T-cell (primary cell): ENCODE data around the gene TNRC6B. TPM values are rescaled to one million over a fixed set of nuclear protein-coding genes. Genes with fewer than 3 reads are reported as not detected.

Experiments
- ATAC-seq, 4 experiments: fragments of 200-7000 bp in 3 of 4; fragments of 150-1000 bp in 1 of 4; cut with Tn5 transposase; replicated peaks in 1 of 4; 1 replicate in 3 of 4; 2 replicates in 1 of 4; pipeline ENCODE4 v1.10.0; 2021; ENCODE audit warnings: moderate library complexity in 3 of 4, mild to moderate bottlenecking in 2 of 4, moderate number of reproducible peaks in 1 of 4
- CTCF ChIA-PET, 2 donors: fragments of 300-600 bp; sonication (Branson Sonifier 250); formaldehyde crosslinking; loops; one replicate each; lab custom pipeline; 2022; ENCODE audit warnings: antibody characterized with exemption in 2 of 2; lab: Charles Lee
- POLR2A ChIA-PET, 2 donors: fragments of 300-600 bp; sonication (Branson Sonifier 250); formaldehyde crosslinking; loops; one replicate each; lab custom pipeline; 2022; ENCODE audit warnings: antibody characterized with exemption in 2 of 2; lab: Charles Lee
- DNase-seq, 35 experiments: peaks; one replicate each; pipeline versions ENCODE4 v3.0.0 to v3.0.0-alpha.2; 2013 to 2023
- H3K27ac ChIP-seq: one replicate; pipeline ENCODE4 v1.5.1; 2013; ENCODE audit warnings: low read length
- H3K27me3 ChIP-seq, 2 experiments: replicated peaks in 1 of 2; 1 replicate in 1 of 2; 2 replicates in 1 of 2; pipeline versions ENCODE4 v1.6.1 to v1.7.0; 2013; ENCODE audit warnings: low read length in 1 of 2, mixed read lengths in 1 of 2; ENCODE audit not compliant: control insufficient read depth in 2 of 2, insufficient read depth in 2 of 2; ENCODE audit errors: extremely low read depth in 1 of 2
- H3K36me3 ChIP-seq, 2 donors: 1 replicate in 1 of 2; 2 replicates in 1 of 2; pipeline versions ENCODE4 v1.6.1 to v1.7.0; 2013; ENCODE audit warnings: low read length in 1 of 2; ENCODE audit not compliant: control insufficient read depth in 2 of 2, insufficient read depth in 1 of 2; ENCODE audit errors: extremely low read depth in 1 of 2
- H3K4me1 ChIP-seq, 2 experiments: 1 replicate in 1 of 2; 2 replicates in 1 of 2; pipeline versions ENCODE4 v1.6.1 to v1.7.0; 2013; ENCODE audit warnings: low read length in 2 of 2, mixed read lengths in 1 of 2; ENCODE audit not compliant: insufficient read depth in 2 of 2, control insufficient read depth in 1 of 2; ENCODE audit errors: extremely low read depth in 1 of 2
- H3K4me3 ChIP-seq, 2 donors: 1 replicate in 1 of 2; 2 replicates in 1 of 2; pipeline versions ENCODE4 v1.5.1 to v1.7.0; 2013; ENCODE audit warnings: mild to moderate bottlenecking in 2 of 2, low read length in 1 of 2, moderate library complexity in 1 of 2; ENCODE audit not compliant: control insufficient read depth in 1 of 2; ENCODE audit errors: extremely low read depth in 1 of 2
- H3K9me3 ChIP-seq: 2 replicates; pipeline ENCODE4 v1.7.0; 2013
- H3K27ac Mint-ChIP-seq, 2 donors: one replicate each; pipeline ENCODE4 v1.8.0; 2020 to 2021; ENCODE audit warnings: mild to moderate bottlenecking in 2 of 2, mixed read lengths in 2 of 2
- H3K27me3 Mint-ChIP-seq, 2 donors: one replicate each; pipeline ENCODE4 v1.8.0; 2021 to 2022; ENCODE audit warnings: mixed read lengths in 2 of 2
- H3K36me3 Mint-ChIP-seq: one replicate; pipeline ENCODE4 v1.8.0; 2021; ENCODE audit warnings: mixed read lengths
- H3K4me1 Mint-ChIP-seq, 3 donors: one replicate each; pipeline ENCODE4 v1.8.0; 2020 to 2022; ENCODE audit warnings: mixed read lengths in 3 of 3, mild to moderate bottlenecking in 1 of 3
- H3K4me3 Mint-ChIP-seq, 3 donors: one replicate each; pipeline ENCODE4 v1.8.0; 2020 to 2022; ENCODE audit warnings: mild to moderate bottlenecking in 3 of 3, mixed read lengths in 3 of 3, moderate library complexity in 3 of 3
- H3K9me3 Mint-ChIP-seq, 3 donors: one replicate each; pipeline ENCODE4 v1.8.0; 2020 to 2022; ENCODE audit warnings: mixed read lengths in 3 of 3
- WGBS: methylation state at CpG from one replicate; pipeline ENCODE4 v1.1.5; 2013; ENCODE audit warnings: missing lambda C conversion rate; ENCODE audit not compliant: insufficient coverage; 5-methylcytosine and 5-hydroxymethylcytosine counted together
- total RNA-seq, 35 experiments: library from RNA in 6 of 35; stranded (reverse) in 6 of 35; fragments of 120-200 nt in 1 of 35; gene quantifications; one replicate each; pipeline versions ENCODE4 v1.2.1 to v1.2.4 and lab custom pipeline; 2013 to 2026

Gene TNRC6B
- total RNA-seq, 5 donors from 2014 or later (not counting 1 experiment from before 2014, with no cell fraction given), result 122 to 173 (median 143) TPM

GRCh38 chr22:40294696-40295095 lies 117.0 kb downstream of the TNRC6B start:
- Mint-ChIP-seq H3K4me1 (peaks cover 46 to 57% (median 47%) of the 10 kb centered on the region in 3 donors), H3K36me3 (peaks cover 40% of the 10 kb centered on the region), H3K4me3 (peak overlapping the region in 1 of 3 donors; percentile 4), H3K27me3 (no peaks in the 10 kb centered on the region), H3K9me3 (no peaks in the 10 kb centered on the region), H3K27ac (peak overlapping the region; percentile 44 to 58)
- Histone ChIP-seq H3K9me3 (no peaks in the 10 kb centered on the region), H3K4me1 (peaks cover 23 to 25% of the 10 kb centered on the region in 2 experiments), H3K27me3 (no peaks in the 10 kb centered on the region), H3K4me3 (no peak overlapping the region), H3K27ac (no peak overlapping the region), H3K36me3 (peaks cover 8 to 43% of the 10 kb centered on the region in 2 donors)
- no peak for DNase-seq
- WGBS, result 100% methylated on average over 2 of the region's 3 CpGs
- ChIA-PET POLR2A (interaction anchor here (0.5 to 0.6 kb wide), 2 partner anchors 25 to 47 kb away, joined by 3 to 4 read pairs; no protein-coding TSS in a partner anchor), CTCF (no interaction called here)
- no peak for ATAC-seq

GRCh38 chr22:40300316-40300715 lies 122.6 kb downstream of the TNRC6B start:
- peaks cover 40% of the 10 kb centered on the region for H3K36me3 Mint-ChIP-seq
- Histone ChIP-seq H3K4me3 (no peak overlapping the region), H3K27me3 (no peaks in the 10 kb centered on the region), H3K36me3 (peaks cover 25 to 49% of the 10 kb centered on the region in 2 donors), H3K27ac (no peak overlapping the region), H3K4me1 (no peaks in the 10 kb centered on the region), H3K9me3 (no peaks in the 10 kb centered on the region)
- no peak for DNase-seq
- no peaks in the 10 kb centered on the region for H3K27me3 Mint-ChIP-seq
- CTCF ChIA-PET, result interaction anchor here in 1 of 2 donors (1.2 kb wide), 1 partner anchor 26 kb away, joined by 3 read pairs; no protein-coding TSS in a partner anchor
- H3K27ac Mint-ChIP-seq, result no peak overlapping the region
- H3K4me3 Mint-ChIP-seq, result no peak overlapping the region
- peaks cover 10 to 15% (median 12%) of the 10 kb centered on the region in 3 donors for H3K4me1 Mint-ChIP-seq
- POLR2A ChIA-PET, result interaction anchor here in 1 of 2 donors (0.7 kb wide), 1 partner anchor 347 kb away, joined by 7 read pairs; no protein-coding TSS in a partner anchor
- no peak for ATAC-seq
- no peaks in the 10 kb centered on the region for H3K9me3 Mint-ChIP-seq

GRCh38 chr22:40300884-40301672 lies 123.4 kb downstream of the TNRC6B start:
- peaks cover 20 to 50% of the 10 kb centered on the region in 2 donors for H3K36me3 ChIP-seq
- Mint-ChIP-seq H3K9me3 (no peaks in the 10 kb centered on the region), H3K36me3 (peaks cover 37% of the 10 kb centered on the region), H3K27me3 (no peaks in the 10 kb centered on the region), H3K4me1 (peaks cover 5 to 11% (median 6%) of the 10 kb centered on the region in 3 donors), H3K4me3 (no peak overlapping the region), H3K27ac (no peak overlapping the region)
- no peaks in the 10 kb centered on the region for H3K4me1 ChIP-seq
- DNase-seq (no peak), ATAC-seq (no peak)
- WGBS, result 90% methylated on average over 9 of the region's 11 CpGs
- ChIA-PET POLR2A (interaction anchor here in 1 of 2 donors (0.6 to 1.0 kb wide), 3 partner anchors 16 to 348 kb away, joined by 3 to 8 read pairs (median 7); no protein-coding TSS in a partner anchor), CTCF (interaction anchor here in 1 of 2 donors (0.5 to 1.2 kb wide), 2 partner anchors 25 to 257 kb away, joined by 3 read pairs; no protein-coding TSS in a partner anchor)
- no peak overlapping the region for H3K4me3 ChIP-seq
- no peaks in the 10 kb centered on the region for H3K9me3 ChIP-seq
- no peaks in the 10 kb centered on the region for H3K27me3 ChIP-seq
- no peak overlapping the region for H3K27ac ChIP-seq

GRCh38 chr22:40302149-40302548 lies 124.4 kb downstream of the TNRC6B start:
- no CpG with 5 or more reads among the region's 11 CpGs for WGBS
- ATAC-seq, result no peak
- H3K27me3 Mint-ChIP-seq, result no peaks in the 10 kb centered on the region
- H3K4me1 Mint-ChIP-seq, result peaks cover 4 to 10% (median 8%) of the 10 kb centered on the region in 3 donors
- ChIA-PET POLR2A (no interaction called here), CTCF (interaction anchor here (0.6 kb wide), 2 partner anchors 20 to 214 kb away, joined by 6 read pairs; no protein-coding TSS in a partner anchor)
- H3K4me3 ChIP-seq, result no peak overlapping the region
- H3K9me3 Mint-ChIP-seq, result no peaks in the 10 kb centered on the region
- no peaks in the 10 kb centered on the region for H3K9me3 ChIP-seq
- no peak overlapping the region for H3K27ac Mint-ChIP-seq
- peaks cover 18 to 45% of the 10 kb centered on the region in 2 donors for H3K36me3 ChIP-seq
- no peak overlapping the region for H3K27ac ChIP-seq
- no peaks in the 10 kb centered on the region for H3K27me3 ChIP-seq
- H3K4me3 Mint-ChIP-seq, result no peak overlapping the region
- H3K36me3 Mint-ChIP-seq, result peaks cover 34% of the 10 kb centered on the region
- H3K4me1 ChIP-seq, result no peaks in the 10 kb centered on the region
- DNase-seq, result no peak

GRCh38 chr22:40305625-40306024 lies 127.9 kb downstream of the TNRC6B start:
- Mint-ChIP-seq H3K36me3 (peaks cover 51% of the 10 kb centered on the region), H3K27ac (peak overlapping the region; percentile 18 to 57), H3K9me3 (no peaks in the 10 kb centered on the region), H3K4me3 (no peak overlapping the region), H3K4me1 (peaks cover 30 to 34% (median 31%) of the 10 kb centered on the region in 3 donors), H3K27me3 (no peaks in the 10 kb centered on the region)
- Histone ChIP-seq H3K4me3 (no peak overlapping the region), H3K27ac (no peak overlapping the region), H3K4me1 (peaks cover 15 to 21% of the 10 kb centered on the region in 2 experiments), H3K9me3 (no peaks in the 10 kb centered on the region), H3K27me3 (no peaks in the 10 kb centered on the region), H3K36me3 (peaks cover 13 to 73% of the 10 kb centered on the region in 2 donors)
- ChIA-PET POLR2A (no interaction called here), CTCF (no interaction called here)
- DNase-seq (no peak), ATAC-seq (no peak)
- 100% methylated on average over 4 of the region's 5 CpGs for WGBS

- H3K27ac ChIP-seq, result no peak overlapping the region
- peaks cover 34 to 39% (median 37%) of the 10 kb centered on the region in 3 donors for H3K4me1 Mint-ChIP-seq
These were observed 131.4 kb downstream of the TNRC6B start for GRCh38 chr22:40308999-40309573.

More at GRCh38 chr22:40308999-40309573, 131.4 kb downstream of the TNRC6B start:
- Histone ChIP-seq H3K27me3 (no peaks in the 10 kb centered on the region), H3K9me3 (no peaks in the 10 kb centered on the region), H3K4me1 (peaks cover 15 to 21% of the 10 kb centered on the region in 2 experiments), H3K36me3 (peaks cover 0 to 81% of the 10 kb centered on the region in 2 donors), H3K4me3 (no peak overlapping the region)
- peak overlapping the region; percentile 75 to 89 for H3K27ac Mint-ChIP-seq
- CTCF ChIA-PET, result interaction anchor here (0.5 to 1.2 kb wide), 2 partner anchors 39 to 834 kb away, joined by 3 to 6 read pairs; no protein-coding TSS in a partner anchor
- peak overlapping the region in 1 of 3 donors; percentile 54 for H3K4me3 Mint-ChIP-seq
- POLR2A ChIA-PET, result interaction anchor here (0.6 to 0.9 kb wide), 2 partner anchors 16 to 338 kb away, joined by 3 to 14 read pairs; no protein-coding TSS in a partner anchor
- H3K27me3 Mint-ChIP-seq, result no peaks in the 10 kb centered on the region
- 100% methylated on average over 1 of the region's 6 CpGs for WGBS
- DNase-seq (no peak), ATAC-seq (peak in 2 of 4 experiments; percentile 41 to 47)
- H3K36me3 Mint-ChIP-seq, result peaks cover 61% of the 10 kb centered on the region
- no peaks in the 10 kb centered on the region for H3K9me3 Mint-ChIP-seq
